Transverse colon (tissue), 4 donors: ENCODE data around the gene CCNJL. TPM values are rescaled to one million over a fixed set of nuclear protein-coding genes. Genes with fewer than 3 reads are reported as not detected.

ENCODE experiments used
- DNase-seq: peaks from one replicate; pipeline ENCODE4 v3.0.0-alpha.2; 2019
- H3K27ac ChIP-seq, 4 donors: fragments of 200-600 bp; sonication (generic); 2 replicates each; pipeline ENCODE4 v1.5.1; 2016 to 2018; ENCODE audit warnings: inconsistent platforms in 4 of 4
- H3K27me3 ChIP-seq: fragments of 200-600 bp; sonication (generic); 2 replicates; pipeline ENCODE4 v1.5.1; 2017; ENCODE audit warnings: inconsistent platforms
- H3K36me3 ChIP-seq, 4 donors: fragments of 200-600 bp; sonication (generic); 2 replicates each; pipeline ENCODE4 v1.5.1; 2017 to 2019; ENCODE audit warnings: inconsistent platforms in 4 of 4
- H3K4me1 ChIP-seq, 4 donors: fragments of 200-600 bp; sonication (generic); 2 replicates each; pipeline ENCODE4 v1.5.1; 2017 to 2020; ENCODE audit warnings: inconsistent platforms in 4 of 4
- H3K4me3 ChIP-seq, 4 donors: fragments of 200-600 bp; sonication (generic); 1 replicate in 1 of 4; 2 replicates in 3 of 4; pipeline versions ENCODE4 v1.5.1 to v1.6.1; 2017 to 2019; ENCODE audit warnings: inconsistent platforms in 4 of 4
- H3K9me3 ChIP-seq, 2 donors: fragments of 200-600 bp; sonication (generic); 2 replicates each; pipeline ENCODE4 v1.5.1; 2017 to 2019; ENCODE audit warnings: inconsistent platforms in 2 of 2
- CTCF ChIP-seq, 5 experiments: fragments of 200-600 bp in 3 of 5; fragments of 450-650 bp in 2 of 5; sonication (generic) in 3 of 5; IDR thresholded peaks; 1 replicate in 2 of 5; 2 replicates in 3 of 5; pipeline ENCODE4 v1.5.1; 2016 to 2017; ENCODE audit warnings: antibody characterized with exemption in 5 of 5, inconsistent platforms in 3 of 5, mild to moderate bottlenecking in 2 of 5, moderate library complexity in 1 of 5
- EP300 ChIP-seq: sonication (generic); formaldehyde crosslinking; IDR thresholded peaks from one replicate; pipeline ENCODE4 v1.6.1; 2017; ENCODE audit warnings: antibody characterized with exemption, low read depth
- POLR2A ChIP-seq: fragments of 450-650 bp; IDR thresholded peaks from one replicate; pipeline ENCODE4 v1.6.1; 2016; ENCODE audit warnings: antibody characterized with exemption, mild to moderate bottlenecking, moderate library complexity
- POLR2AphosphoS5 ChIP-seq, 3 donors: sonication (generic); formaldehyde crosslinking; IDR thresholded peaks; one replicate each; pipeline ENCODE4 v1.6.1; 2016; ENCODE audit warnings: antibody characterized with exemption in 3 of 3
- WGBS, 2 donors: methylation state at CpG; one replicate each; pipeline ENCODE4 v1.1.5; 2018; ENCODE audit warnings: low coverage in 1 of 2; 5-methylcytosine and 5-hydroxymethylcytosine counted together
- in situ Hi-C, 4 donors: fragments of 200-750 bp; cut with MboI; loops; one replicate each; pipeline versions ENCODE4 v1.15.0 to v1.15.1; 2017; ENCODE audit warnings: low sequenced_read_pairs in 3 of 4, low pct_ligation_motif_present in 1 of 4, low pct_unique_long_range_greater_than_20kb in 1 of 4
- intact Hi-C: fragments of 100-400 bp; cut with DNase I; formaldehyde crosslinking; loops from one replicate; pipeline ENCODE4 v1.15.1; 2023; ENCODE audit warnings: low total_unique reads
- total RNA-seq, 4 donors: library from RNA; depleted of rRNA; stranded (reverse); fragments of >200 nt; gene quantifications; one replicate each; pipeline ENCODE4 v1.1.0, GENCODE V29; 2016

Gene CCNJL
- total RNA-seq, 4 donors from 2014 or later, result 23.9 to 37.6 (median 28.3) TPM

- no peak overlapping the region for H3K4me3 ChIP-seq
- WGBS, 2 donors, result 64 to 71% methylated on average over 5 of the region's 5 CpGs
- TF ChIP-seq POLR2A (no peak), POLR2AphosphoS5 (IDR thresholded peaks at IDR 0.05) (no peak), CTCF (IDR thresholded peaks at IDR 0.05) (no peak)
These were observed 37.9 kb downstream of the CCNJL start for GRCh38 chr5:160274483-160274931.

GRCh38 chr5:160272889-160273288, 39.5 kb downstream of the CCNJL start:
- no peaks in the 10 kb centered on the region for H3K9me3 ChIP-seq
- no peak for DNase-seq
- WGBS, 2 donors, result 54 to 67% methylated on average over 1 to 2 of the region's 2 CpGs
- intact Hi-C loops, result no loop called here
- peaks cover 17 to 55% (median 40%) of the 10 kb centered on the region in 4 donors for H3K4me1 ChIP-seq
- H3K36me3 ChIP-seq, result no peaks in the 10 kb centered on the region
- H3K27ac ChIP-seq, result peak overlapping the region; percentile 62 to 82 (median 70)
- no peak overlapping the region for H3K4me3 ChIP-seq
- H3K27me3 ChIP-seq, result no peaks in the 10 kb centered on the region
- in situ Hi-C loops, result no loop called here
- TF ChIP-seq POLR2AphosphoS5 (IDR thresholded peaks at IDR 0.05), result no peak
- TF ChIP-seq POLR2A, result no peak

More at GRCh38 chr5:160274483-160274931, 37.9 kb downstream of the CCNJL start:
- intact Hi-C loops, result no loop called here
- no peaks in the 10 kb centered on the region for H3K27me3 ChIP-seq
- peaks cover 17 to 46% (median 29%) of the 10 kb centered on the region in 4 donors for H3K4me1 ChIP-seq
- H3K9me3 ChIP-seq, result no peaks in the 10 kb centered on the region
- H3K36me3 ChIP-seq, result no peaks in the 10 kb centered on the region
- in situ Hi-C loops, result no loop called here
- peak overlapping the region in 2 of 4 donors; percentile 10 to 74 for H3K27ac ChIP-seq
- DNase-seq, result no peak

GRCh38 chr5:160272264-160272663, 40.1 kb downstream of the CCNJL start:
- peak overlapping the region; percentile 62 to 82 (median 70) for H3K27ac ChIP-seq
- WGBS, 2 donors, result 28 to 40% methylated on average over 3 of the region's 3 CpGs
- in situ Hi-C loops, result no loop called here

GRCh38 chr5:160271836-160272235, 40.5 kb downstream of the CCNJL start:
- 45 to 57% methylated on average over 4 to 6 of the region's 6 CpGs for WGBS, 2 donors
- TF ChIP-seq POLR2A (no peak), EP300 (no peak), CTCF (IDR thresholded peaks at IDR 0.05) (no peak), POLR2AphosphoS5 (IDR thresholded peaks at IDR 0.05) (no peak)
- no peaks in the 10 kb centered on the region for H3K36me3 ChIP-seq
- peak overlapping the region; percentile 62 to 82 (median 70) for H3K27ac ChIP-seq
- no peak for DNase-seq
- no peaks in the 10 kb centered on the region for H3K27me3 ChIP-seq
- intact Hi-C loops (no loop called here), in situ Hi-C loops (no loop called here)
- peaks cover 17 to 55% (median 40%) of the 10 kb centered on the region in 4 donors for H3K4me1 ChIP-seq
- H3K4me3 ChIP-seq, result no peak overlapping the region
- H3K9me3 ChIP-seq, result no peaks in the 10 kb centered on the region

More at GRCh38 chr5:160272264-160272663, 40.1 kb downstream of the CCNJL start:
- DNase-seq, result no peak
- H3K9me3 ChIP-seq, result no peaks in the 10 kb centered on the region
- peaks cover 17 to 55% (median 40%) of the 10 kb centered on the region in 4 donors for H3K4me1 ChIP-seq
- intact Hi-C loops, result no loop called here
- no peak for TF ChIP-seq CTCF (IDR thresholded peaks at IDR 0.05)
- TF ChIP-seq EP300, result no peak
- TF ChIP-seq POLR2A, result no peak
- no peak for TF ChIP-seq POLR2AphosphoS5 (IDR thresholded peaks at IDR 0.05)
- H3K27me3 ChIP-seq, result no peaks in the 10 kb centered on the region
- no peaks in the 10 kb centered on the region for H3K36me3 ChIP-seq
- no peak overlapping the region for H3K4me3 ChIP-seq

- H3K36me3 ChIP-seq, result no peaks in the 10 kb centered on the region
- no peak overlapping the region for H3K4me3 ChIP-seq
- intact Hi-C loops (no loop called here), in situ Hi-C loops (no loop called here)
- 20 to 43% methylated on average over 1 to 8 of the region's 8 CpGs for WGBS, 2 donors
- H3K27ac ChIP-seq, result peak overlapping the region; percentile 62 to 82 (median 70)
- DNase-seq, result peak; percentile 65
- TF ChIP-seq CTCF (IDR thresholded peaks at IDR 0.05) (no peak), EP300 (no peak), POLR2AphosphoS5 (IDR thresholded peaks at IDR 0.05) (peak in 2 of 3 donors; percentile 14 to 40), POLR2A (no peak)
- H3K9me3 ChIP-seq, result no peaks in the 10 kb centered on the region
- H3K4me1 ChIP-seq, result peaks cover 17 to 57% (median 40%) of the 10 kb centered on the region in 4 donors
- no peaks in the 10 kb centered on the region for H3K27me3 ChIP-seq
These were observed 41.0 kb downstream of the CCNJL start for GRCh38 chr5:160271396-160271795.
